ENCODE results near the gene FGF14.
"Not testable (repeated sequence)": the region's sequence is repeated elsewhere in the genome, so short reads cannot be mapped to it uniquely, and the experiment has no call there.

FGF14 gene

GRCh38 chr13:101915331-101915730 lies 486.5 kb downstream of the FGF14 start:
- no peak for DNase-seq

DNA sequence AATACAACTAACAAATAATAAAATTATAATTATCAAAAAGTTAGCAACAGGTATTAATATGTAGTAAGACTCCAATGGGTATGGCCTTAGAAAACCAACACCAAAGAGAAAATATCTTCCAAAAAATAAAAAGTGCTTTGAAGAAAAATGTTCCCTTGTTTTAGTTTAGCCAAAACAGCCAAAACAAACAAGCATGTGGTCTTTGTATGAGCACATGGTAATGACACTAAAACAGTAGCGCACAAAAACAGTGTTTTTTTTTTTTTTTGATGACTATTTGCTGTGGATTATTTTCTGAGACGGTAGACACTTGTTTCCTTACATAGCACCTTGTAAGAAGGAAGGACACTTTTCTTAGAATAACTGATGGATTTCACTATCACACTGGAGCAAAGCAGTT lies 490.1 kb downstream of the FGF14 start:
- no peak for DNase-seq

DNA sequence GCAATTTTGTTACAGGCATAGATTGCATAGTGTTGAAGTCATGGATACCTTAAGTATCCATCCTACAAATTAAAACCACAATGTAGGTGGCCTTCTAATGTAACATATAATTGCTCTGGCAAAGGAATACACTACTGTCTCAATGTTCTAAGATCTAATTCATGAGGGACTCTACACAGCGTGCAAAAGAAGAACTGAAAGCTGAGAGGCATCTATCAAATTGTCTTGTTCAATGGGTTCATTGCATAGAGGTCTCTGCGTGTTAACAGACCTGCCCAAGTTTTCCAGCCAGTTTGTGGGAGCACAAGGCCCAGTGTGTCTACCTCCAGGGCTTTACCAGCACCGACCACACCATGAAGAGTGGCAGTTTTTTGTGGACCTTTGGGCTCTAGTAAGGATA lies 498.0 kb downstream of the FGF14 start:
- DNase-seq, result no peak

- DNase-seq, result no peak
Observed at GRCh38 chr13:101898676-101899075, 503.2 kb downstream of the FGF14 start.

DNA sequence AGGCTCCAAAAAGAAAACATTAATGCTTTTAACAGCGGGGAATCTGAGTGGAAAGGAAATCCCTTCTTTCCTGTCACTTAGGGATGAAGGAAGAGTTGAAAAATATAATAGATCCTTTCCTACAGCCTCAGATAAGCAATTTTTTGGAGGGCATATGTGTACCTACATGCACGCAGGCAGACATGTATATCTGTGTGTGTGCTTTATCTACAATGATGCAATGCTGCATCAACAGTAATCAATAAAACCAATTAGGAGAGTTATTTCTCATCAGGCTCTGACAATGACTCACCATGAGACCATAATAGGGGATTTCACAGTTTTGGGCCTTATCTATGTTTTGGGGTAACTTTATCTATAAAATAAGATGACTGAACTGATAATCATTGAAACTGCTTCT lies 505.3 kb downstream of the FGF14 start:
- no peak for DNase-seq

- DNase-seq, result no peak
Observed at GRCh38 chr13:101893021-101893420, 508.8 kb downstream of the FGF14 start.

DNA sequence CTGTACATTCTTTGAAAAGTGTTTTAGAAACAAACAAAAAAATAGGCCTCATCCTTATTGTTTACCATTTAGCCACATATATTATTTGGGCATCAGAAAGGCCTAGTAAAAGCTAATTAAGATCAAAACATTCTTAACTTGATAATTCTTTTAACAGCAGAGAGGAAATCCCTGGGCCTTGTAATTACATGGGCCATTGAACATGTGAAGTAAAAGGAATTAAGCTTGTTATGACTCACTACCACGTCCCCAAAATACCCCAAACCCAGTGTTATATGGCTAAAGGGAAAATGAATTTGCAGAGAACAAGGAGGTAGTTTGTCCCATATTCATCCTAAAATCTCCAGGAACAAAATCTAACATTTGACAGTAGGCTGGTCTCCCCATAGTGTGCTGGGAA lies 509.6 kb downstream of the FGF14 start:
- no peak for DNase-seq

- no peak for DNase-seq
Observed at GRCh38 chr13:101881593-101881992, 520.3 kb downstream of the FGF14 start.

GRCh38 chr13:101880581-101880980 lies 521.3 kb downstream of the FGF14 start:
- no peak for DNase-seq

GRCh38 chr13:101876951-101877350 lies 524.9 kb downstream of the FGF14 start:
- no peak for DNase-seq

GRCh38 chr13:101875717-101876393 lies 526.0 kb downstream of the FGF14 start:
- no peak for DNase-seq

- DNase-seq, result no peak
Observed at GRCh38 chr13:101875091-101875490, 526.8 kb downstream of the FGF14 start.

DNA sequence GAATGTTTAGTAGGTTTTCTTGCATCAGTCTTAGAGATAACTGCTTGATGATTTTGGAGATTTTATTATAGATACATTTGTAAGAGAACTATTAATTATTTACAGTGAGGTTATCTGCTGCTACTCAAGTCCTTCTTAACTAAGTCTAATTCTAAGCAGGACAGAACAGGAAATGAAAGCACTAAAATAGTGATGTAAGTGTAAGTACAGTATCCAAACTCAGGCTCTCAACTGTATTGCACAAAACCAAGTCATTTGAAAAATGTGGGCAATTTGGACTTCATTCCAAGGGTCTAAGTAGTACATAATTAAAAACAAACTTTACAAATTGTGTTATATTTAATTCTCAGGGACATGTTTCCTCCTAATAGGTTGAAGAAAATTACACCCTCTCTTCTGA lies 532.3 kb downstream of the FGF14 start:
- no peak for DNase-seq

- no peak for DNase-seq
Observed at GRCh38 chr13:101868585-101869469, 533.0 kb downstream of the FGF14 start.

DNA sequence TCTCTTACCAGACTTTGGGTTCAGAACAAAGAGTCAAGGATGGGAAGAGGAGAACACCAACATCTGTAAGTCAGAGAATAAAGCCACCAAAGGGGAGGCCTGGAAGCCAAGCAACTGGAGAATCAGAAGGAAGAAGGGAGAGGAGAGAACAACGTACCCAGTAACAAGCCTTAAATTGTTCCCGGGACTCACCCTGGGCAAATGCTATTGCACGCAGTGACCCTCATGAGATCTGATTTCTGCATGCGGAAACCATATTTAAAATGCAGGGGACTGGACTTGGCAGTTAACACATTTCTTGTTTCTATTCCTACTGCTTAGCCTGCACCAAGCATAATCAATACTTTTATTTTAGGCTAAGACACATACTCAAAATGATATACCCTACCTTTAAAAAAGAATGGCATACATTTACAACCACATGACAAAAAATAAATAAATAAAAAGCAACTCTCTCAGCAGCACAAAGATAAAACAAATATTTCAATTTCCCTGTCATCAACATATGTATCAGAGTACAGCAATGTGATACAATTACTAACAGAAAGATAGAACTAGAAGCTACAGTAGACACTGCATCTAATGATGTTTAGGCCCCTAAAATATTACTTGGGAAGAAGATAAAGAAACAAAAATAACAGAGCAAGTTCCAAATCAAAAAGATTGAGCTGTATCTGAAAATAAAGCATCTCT lies 534.8 kb downstream of the FGF14 start:
- DNase-seq, result no peak

DNA sequence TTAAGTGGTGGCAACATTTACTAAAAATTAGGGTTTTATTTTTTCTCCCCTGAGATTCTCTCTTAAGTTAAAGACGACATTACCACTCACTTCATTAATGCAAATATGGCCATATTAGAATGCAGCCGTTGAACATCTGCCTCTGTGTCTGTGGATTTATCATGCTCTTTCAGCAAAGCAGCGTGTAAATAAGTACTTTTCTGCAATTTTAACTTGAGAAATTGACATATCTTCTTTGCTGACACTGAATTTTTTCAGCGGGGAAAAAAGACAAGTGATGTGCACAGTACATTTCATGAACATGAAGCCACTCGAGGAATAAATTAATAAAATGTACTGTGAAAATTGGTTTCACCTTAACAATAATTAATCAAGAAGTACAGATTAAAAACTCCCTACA lies 543.0 kb downstream of the FGF14 start:
- DNase-seq, result no peak

DNA sequence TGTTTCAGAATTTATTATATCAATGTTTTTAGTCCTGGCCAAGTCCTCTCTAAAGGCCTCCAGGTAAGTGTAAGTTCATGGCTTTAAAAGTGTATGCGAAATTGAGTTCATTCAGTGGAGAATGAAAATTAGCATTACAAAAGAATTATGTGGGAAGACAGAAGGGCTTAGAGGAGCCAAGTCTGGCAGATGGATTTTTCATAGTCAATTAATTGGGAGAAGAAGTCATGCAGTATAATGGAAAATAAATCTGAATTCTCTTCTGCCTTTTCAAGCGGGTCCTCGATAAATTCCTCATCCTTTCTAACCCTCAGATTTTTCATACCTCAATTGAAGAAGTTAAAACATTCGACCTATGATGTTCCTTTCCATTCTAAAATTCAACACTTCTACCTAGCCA lies 555.1 kb downstream of the FGF14 start:
- DNase-seq, result no peak

DNA sequence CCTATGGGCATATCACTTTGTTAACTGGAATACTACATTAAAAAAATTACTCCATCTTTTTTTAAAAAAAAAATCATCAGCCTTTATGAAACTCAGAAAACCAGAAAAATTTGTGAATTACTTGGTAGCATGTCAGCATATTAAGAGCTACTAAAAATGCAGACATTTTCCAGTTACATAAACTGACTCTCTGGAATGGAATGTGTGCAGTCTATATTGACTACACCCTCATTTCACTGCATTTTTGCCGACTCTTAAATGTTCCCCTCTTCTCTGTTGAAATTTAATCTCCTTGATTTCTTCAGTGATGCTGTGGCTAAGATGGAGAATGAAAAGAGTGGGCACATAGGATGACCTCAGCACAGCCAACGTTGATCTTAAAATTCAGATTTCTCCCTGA lies 555.6 kb downstream of the FGF14 start:
- DNase-seq, result no peak

- DNase-seq, result no peak
Observed at GRCh38 chr13:101845245-101846020, 556.4 kb downstream of the FGF14 start.

- DNase-seq, result no peak
Observed at GRCh38 chr13:101841698-101842097, 560.1 kb downstream of the FGF14 start.

- DNase-seq, result no peak
Observed at GRCh38 chr13:101838323-101838722, 563.5 kb downstream of the FGF14 start.

DNA sequence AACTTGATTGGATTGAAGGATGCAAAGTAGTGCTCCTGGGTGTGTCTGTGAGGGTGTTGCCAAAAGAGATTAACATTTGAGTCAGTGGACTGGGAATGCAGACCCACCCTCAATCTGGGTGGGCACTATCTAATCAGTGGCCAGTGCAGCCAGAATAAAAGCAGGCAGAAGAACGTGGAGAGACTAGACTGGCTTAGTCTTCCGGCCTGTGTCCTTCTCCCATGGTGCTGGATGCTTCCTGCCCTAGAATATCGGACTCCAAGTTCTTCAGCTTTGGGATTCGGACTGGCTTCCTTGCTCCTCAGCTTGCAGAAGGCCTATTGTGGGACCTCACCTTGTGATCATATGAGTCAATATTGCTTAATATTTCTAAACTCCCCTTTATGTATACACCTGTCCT lies 564.1 kb downstream of the FGF14 start:
- DNase-seq, result not testable (repeated sequence)

DNA sequence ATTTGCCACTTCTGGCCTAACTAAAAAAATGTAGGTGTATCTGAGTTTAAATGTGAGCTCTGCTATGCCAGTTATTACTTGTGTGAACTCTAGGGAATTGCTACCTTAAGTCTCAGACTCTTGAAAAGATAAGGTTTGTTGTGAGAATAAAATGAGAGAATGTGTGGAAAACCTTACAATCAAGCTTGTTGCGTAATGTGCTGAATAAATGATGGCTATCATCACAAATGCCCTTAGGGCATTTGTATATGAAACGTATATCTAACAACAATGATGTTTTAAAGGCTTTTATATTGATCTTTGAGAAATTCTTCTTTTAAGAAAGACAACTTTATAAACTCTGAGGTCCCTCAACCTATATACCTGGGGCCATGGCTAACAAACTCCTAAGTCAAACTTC lies 564.6 kb downstream of the FGF14 start:
- DNase-seq, result no peak

Measured in RPMI8226 (cell line).